IPS-18c (cell line): Measurements from ENCODE around the gene PPM1N.

Experiments used
- H3K4me3 ChIP-seq: 2 replicates; pipeline ENCODE4 v1.7.0; 2013; ENCODE audit warnings: low read depth, mild to moderate bottlenecking, low read length, moderate library complexity; ENCODE audit not compliant: insufficient read depth
- H3K9me3 ChIP-seq: one replicate; pipeline ENCODE4 v1.6.1; 2013; ENCODE audit warnings: mild to moderate bottlenecking, low read length, moderate library complexity; ENCODE audit not compliant: control insufficient read depth, insufficient read depth

The PPM1N gene

DNA sequence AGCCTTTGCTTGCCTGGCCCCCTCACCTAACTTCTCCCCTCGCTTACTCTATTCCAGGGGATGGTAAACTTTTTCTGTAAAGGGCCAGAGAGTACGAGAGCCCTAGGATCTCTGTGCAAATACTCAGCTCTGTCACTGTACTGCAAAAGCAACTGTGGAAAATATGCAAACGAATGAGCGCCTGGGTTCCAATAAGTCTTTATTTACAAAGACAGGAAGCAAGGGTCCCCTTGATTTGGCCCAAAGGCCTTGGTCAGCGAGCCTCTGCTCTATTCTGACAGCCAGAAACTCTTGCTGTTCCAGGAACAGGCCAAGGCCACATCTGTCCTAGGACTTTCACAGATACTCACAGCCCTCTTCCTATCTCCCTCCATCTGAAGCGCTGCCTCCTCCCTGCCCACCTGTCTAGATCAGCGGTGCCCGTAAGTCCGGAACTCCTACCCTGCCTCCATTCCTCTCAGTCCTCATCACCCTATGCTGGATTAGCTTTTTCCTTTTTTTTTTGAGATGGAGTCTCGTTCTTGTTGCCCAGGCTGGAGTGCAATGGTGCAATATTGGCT, 49.0 kb downstream of the PPM1N start:
- H3K4me3 ChIP-seq: no peak overlapping the region
- H3K9me3 ChIP-seq: peaks cover 2% of the 10 kb centered on the region

- no peak overlapping the region for H3K4me3 ChIP-seq
- H3K9me3 ChIP-seq: peaks cover 2% of the 10 kb centered on the region
Observed at GRCh38 chr19:45547965-45548609, 49.8 kb downstream of the PPM1N start.
